HEK293T (cell line): ENCODE results near the gene SPSB4.

Source experiments
- CTCF ChIA-PET: fragments of 350-600 bp; formaldehyde crosslinking; extraction: SDS; loops from one replicate; lab custom pipeline; 2021; ENCODE audit warnings: antibody characterized with exemption, inconsistent platforms; lab: Yijun Ruan, JAX
- POLR2A ChIA-PET: fragments of 350-600 bp; formaldehyde crosslinking; extraction: SDS; loops from one replicate; lab custom pipeline; 2020; ENCODE audit warnings: antibody characterized with exemption, inconsistent platforms; lab: Yijun Ruan, JAX
- DNase-seq: peaks from one replicate; pipeline ENCODE4 v3.0.0; 2012; ENCODE audit warnings: mixed read lengths; ENCODE audit errors: extremely low spot score
- ARNT ChIP-seq: fragments of 450-650 bp; IDR thresholded peaks from 2 replicates; pipeline ENCODE4 v1.6.1; 2017; ENCODE audit warnings: mild to moderate bottlenecking
- BHLHE40 ChIP-seq: fragments of 450-650 bp; IDR thresholded peaks from 2 replicates; pipeline ENCODE4 v1.6.1; 2016; ENCODE audit warnings: mild to moderate bottlenecking, moderate library complexity, borderline replicate concordance
- CTBP1 ChIP-seq: fragments of 450-650 bp; IDR thresholded peaks from 2 replicates; pipeline ENCODE4 v1.6.1; 2016; ENCODE audit warnings: borderline replicate concordance
- ELF4 ChIP-seq: fragments of 450-650 bp; IDR thresholded peaks from 2 replicates; pipeline ENCODE4 v1.6.1; 2017; ENCODE audit warnings: antibody characterized with exemption
- FOXA1 ChIP-seq: fragments of 450-650 bp; IDR thresholded peaks from 2 replicates; pipeline ENCODE4 v1.6.1; 2016; ENCODE audit warnings: mild to moderate bottlenecking
- FOXK2 ChIP-seq: fragments of 450-650 bp; IDR thresholded peaks from 2 replicates; pipeline ENCODE4 v1.6.1; 2016; ENCODE audit warnings: mild to moderate bottlenecking
- FOXM1 ChIP-seq: fragments of 450-650 bp; IDR thresholded peaks from 2 replicates; pipeline ENCODE4 v1.6.1; 2017; ENCODE audit warnings: mild to moderate bottlenecking, borderline replicate concordance
- HDGF ChIP-seq: fragments of 450-650 bp; IDR thresholded peaks from 2 replicates; pipeline ENCODE4 v1.6.1; 2017; ENCODE audit warnings: antibody characterized with exemption, borderline replicate concordance
- L3MBTL2 ChIP-seq: fragments of 450-650 bp; conservative IDR thresholded peaks from 2 replicates; pipeline ENCODE4 v1.6.1; 2016; ENCODE audit warnings: mild to moderate bottlenecking
- LEF1 ChIP-seq: fragments of 450-650 bp; IDR thresholded peaks from 2 replicates; pipeline ENCODE4 v1.6.1; 2017; ENCODE audit warnings: mild to moderate bottlenecking, borderline replicate concordance
- NFRKB ChIP-seq: fragments of 450-650 bp; IDR thresholded peaks from 2 replicates; pipeline ENCODE4 v1.6.1; 2016; ENCODE audit warnings: mild to moderate bottlenecking, moderate library complexity
- SP1 ChIP-seq: fragments of 450-650 bp; IDR thresholded peaks from 2 replicates; pipeline ENCODE4 v1.6.1; 2017
- SUZ12 ChIP-seq: fragments of 450-650 bp; IDR thresholded peaks from 2 replicates; pipeline ENCODE4 v1.6.1; 2016; ENCODE audit warnings: mild to moderate bottlenecking
- TARDBP ChIP-seq: fragments of 450-650 bp; IDR thresholded peaks from 2 replicates; pipeline ENCODE4 v1.6.1; 2016
- ZNF384 ChIP-seq: fragments of 450-650 bp; IDR thresholded peaks from 2 replicates; pipeline ENCODE4 v1.6.1; 2016
- TF ChIP-seq, protein P1 (sequence below): fragments of 450-650 bp; IDR thresholded peaks from 2 replicates; pipeline ENCODE4 v1.6.1; 2016

The SPSB4 gene

DNA sequence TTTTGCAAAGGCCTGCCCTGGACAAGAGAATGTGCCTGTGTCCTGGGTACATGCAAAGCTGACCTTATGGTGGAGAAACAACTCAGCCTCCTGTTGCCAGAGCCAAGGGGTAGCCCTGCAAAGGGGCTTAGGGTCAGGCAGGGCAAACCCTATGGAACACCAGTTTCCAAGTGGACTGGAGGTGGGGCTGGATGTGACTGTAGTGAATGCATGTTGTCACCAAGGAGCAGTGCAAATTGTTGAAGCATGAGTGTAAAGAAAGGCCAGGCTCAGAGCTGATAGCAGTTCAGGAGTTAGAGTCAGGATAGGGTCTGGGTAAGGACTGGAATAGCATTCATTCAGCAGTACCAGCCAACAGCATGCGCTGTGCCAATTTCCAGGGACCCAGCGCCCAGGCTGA is 97.6 kb downstream of the SPSB4 start:
- TF ChIP-seq FOXM1 = no peak
- no peak for TF ChIP-seq CTBP1
- TF ChIP-seq LEF1 = no peak
- TF ChIP-seq, protein P1, sequence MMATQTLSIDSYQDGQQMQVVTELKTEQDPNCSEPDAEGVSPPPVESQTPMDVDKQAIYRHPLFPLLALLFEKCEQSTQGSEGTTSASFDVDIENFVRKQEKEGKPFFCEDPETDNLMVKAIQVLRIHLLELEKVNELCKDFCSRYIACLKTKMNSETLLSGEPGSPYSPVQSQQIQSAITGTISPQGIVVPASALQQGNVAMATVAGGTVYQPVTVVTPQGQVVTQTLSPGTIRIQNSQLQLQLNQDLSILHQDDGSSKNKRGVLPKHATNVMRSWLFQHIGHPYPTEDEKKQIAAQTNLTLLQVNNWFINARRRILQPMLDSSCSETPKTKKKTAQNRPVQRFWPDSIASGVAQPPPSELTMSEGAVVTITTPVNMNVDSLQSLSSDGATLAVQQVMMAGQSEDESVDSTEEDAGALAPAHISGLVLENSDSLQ = no peak
- no peak for TF ChIP-seq ARNT
- ChIA-PET POLR2A (interaction anchor here (1.2 kb wide), 1 partner anchor 98 kb away, joined by 4 read pairs; the partner anchor contains the start of gene SPSB4), CTCF (no interaction called here)

GRCh38 chr3:141150081-141150830 is 99.1 kb downstream of the SPSB4 start:
- TF ChIP-seq FOXK2 = no peak
- TF ChIP-seq, protein P1 = no peak
- no peak for TF ChIP-seq BHLHE40
- no peak for TF ChIP-seq L3MBTL2
- no peak for TF ChIP-seq ARNT
- TF ChIP-seq ZNF384 = no peak
- TF ChIP-seq SUZ12 = no peak
- no peak for TF ChIP-seq TARDBP
- no peak for TF ChIP-seq HDGF
- TF ChIP-seq FOXM1 = no peak
- no peak for TF ChIP-seq CTBP1
- TF ChIP-seq NFRKB = no peak
- TF ChIP-seq SP1 = no peak
- TF ChIP-seq ELF4 = no peak
- no peak for TF ChIP-seq LEF1
- TF ChIP-seq FOXA1 = no peak
- CTCF ChIA-PET = no interaction called here
- DNase-seq = no peak
- POLR2A ChIA-PET = no interaction called here

More for the DNA sequence above, 97.6 kb downstream of the SPSB4 start:
- no peak for DNase-seq

- ChIA-PET POLR2A (no interaction called here), CTCF (no interaction called here)
- TF ChIP-seq TARDBP (no peak), ZNF384 (no peak), SUZ12 (no peak), NFRKB (no peak), FOXK2 (no peak), SP1 (no peak), FOXM1 (no peak), LEF1 (no peak), ARNT (no peak), CTBP1 (no peak), HDGF (no peak), FOXA1 (no peak), L3MBTL2 (no peak), BHLHE40 (no peak)
- TF ChIP-seq, protein P1 = no peak
- DNase-seq = no peak
Measured at GRCh38 chr3:141150931-141151330, 99.8 kb downstream of the SPSB4 start.

GRCh38 chr3:141151439-141151838 is 100.3 kb downstream of the SPSB4 start:
- TF ChIP-seq TARDBP (no peak), HDGF (no peak), ZNF384 (no peak)
- ChIA-PET POLR2A (no interaction called here), CTCF (interaction anchor here (0.6 kb wide), 1 partner anchor 29 kb away, joined by 4 read pairs; no protein-coding TSS in a partner anchor)
- DNase-seq = no peak

- POLR2A ChIA-PET = no interaction called here
- CTCF ChIA-PET = interaction anchor here (0.6 kb wide), 1 partner anchor 28 kb away, joined by 4 read pairs; no protein-coding TSS in a partner anchor
- DNase-seq = no peak
- no peak for TF ChIP-seq FOXK2
- TF ChIP-seq LEF1 = no peak
- no peak for TF ChIP-seq ZNF384
- TF ChIP-seq FOXM1 = no peak
- TF ChIP-seq FOXA1 = no peak
- TF ChIP-seq BHLHE40 = no peak
- TF ChIP-seq SP1 = no peak
- TF ChIP-seq, protein P1 = no peak
Measured at GRCh38 chr3:141152130-141152529, 101.0 kb downstream of the SPSB4 start.
